Mesodermal cell (in vitro differentiated cells): ENCODE data around the gene CD99L2.

Experiments
- H3K27ac ChIP-seq: 2 replicates; pipeline ENCODE4 v1.7.0; 2013; ENCODE audit warnings: mild to moderate bottlenecking, low read depth, low read length, moderate library complexity; ENCODE audit not compliant: severe bottlenecking
- H3K36me3 ChIP-seq: 2 replicates; pipeline ENCODE4 v1.7.1; 2013; ENCODE audit warnings: mild to moderate bottlenecking, low read length, moderate library complexity; ENCODE audit not compliant: control insufficient read depth, insufficient read depth
- H3K4me1 ChIP-seq: one replicate; pipeline ENCODE4 v1.7.1; 2013; ENCODE audit warnings: mild to moderate bottlenecking, low read length; ENCODE audit not compliant: insufficient read depth, control insufficient read depth, poor library complexity, severe bottlenecking
- H3K4me3 ChIP-seq: 2 replicates; pipeline ENCODE4 v1.7.0; 2013; ENCODE audit warnings: low read length, control low read depth, mild to moderate bottlenecking; ENCODE audit not compliant: insufficient read depth, poor library complexity, severe bottlenecking; ENCODE audit errors: extremely low read depth
- H3K9me3 ChIP-seq: 2 replicates; pipeline ENCODE4 v1.7.1; 2013; ENCODE audit warnings: mild to moderate bottlenecking, low read length, moderate library complexity; ENCODE audit not compliant: control insufficient read depth
- WGBS, 2 experiments: methylation state at CpG; one replicate each; pipeline ENCODE4 v1.1.5; 2013; ENCODE audit warnings: missing lambda C conversion rate in 2 of 2; ENCODE audit not compliant: insufficient coverage in 2 of 2; 5-methylcytosine and 5-hydroxymethylcytosine counted together

CD99L2 gene

GRCh38 chrX:150874448-150874847 is 24.0 kb downstream of the CD99L2 start:
- Histone ChIP-seq H3K36me3 (no peaks in the 10 kb centered on the region), H3K4me3 (no peak overlapping the region), H3K27ac (no peak overlapping the region), H3K4me1 (no peaks in the 10 kb centered on the region), H3K9me3 (no peaks in the 10 kb centered on the region)
- WGBS, 2 experiments, result 94 to 100% methylated on average over 2 to 3 of the region's 5 CpGs

- no peak overlapping the region for H3K27ac ChIP-seq
- no peaks in the 10 kb centered on the region for H3K4me1 ChIP-seq
- no peaks in the 10 kb centered on the region for H3K36me3 ChIP-seq
- no peak overlapping the region for H3K4me3 ChIP-seq
- no peaks in the 10 kb centered on the region for H3K9me3 ChIP-seq
- WGBS, 2 experiments, result 100% methylated on average over 1 of the region's 1 CpG; no CpG with 5 or more reads in 1 of the 2 experiments
These were observed 24.9 kb downstream of the CD99L2 start for GRCh38 chrX:150873616-150874015.

DNA sequence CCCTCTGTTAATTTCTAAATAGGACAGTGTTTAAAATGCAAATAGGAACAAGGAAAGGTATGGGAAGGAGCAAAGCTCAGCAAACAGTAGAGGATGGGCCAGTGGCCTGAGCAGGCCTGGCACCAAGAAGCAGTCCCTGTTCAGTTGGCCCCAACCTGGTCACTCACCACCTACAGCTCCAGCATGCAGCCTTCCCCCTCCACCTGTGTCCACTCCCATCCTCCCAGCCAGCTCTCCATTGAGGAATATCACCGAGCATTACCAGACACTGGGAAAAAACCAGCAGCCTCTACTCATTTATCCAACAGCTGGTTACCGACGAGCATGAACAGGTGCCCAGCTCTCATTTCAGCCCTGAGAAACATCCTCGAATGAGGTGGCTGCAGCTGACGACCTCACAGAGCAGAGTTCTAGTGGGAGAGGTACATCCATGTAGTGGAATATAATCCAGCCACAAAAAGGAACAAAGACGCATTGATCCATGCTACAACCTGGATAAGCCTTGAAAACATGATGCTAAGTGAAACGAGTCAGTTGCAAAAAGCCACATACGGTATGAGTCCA is 25.6 kb downstream of the CD99L2 start:
- Histone ChIP-seq H3K36me3 (no peaks in the 10 kb centered on the region), H3K4me3 (no peak overlapping the region), H3K27ac (no peak overlapping the region), H3K4me1 (no peaks in the 10 kb centered on the region), H3K9me3 (no peaks in the 10 kb centered on the region)
- WGBS, 2 experiments, result 90 to 93% methylated on average over 2 to 3 of the region's 8 CpGs

GRCh38 chrX:150871341-150871811 is 27.1 kb downstream of the CD99L2 start:
- Histone ChIP-seq H3K9me3 (no peaks in the 10 kb centered on the region), H3K27ac (no peak overlapping the region), H3K4me1 (no peaks in the 10 kb centered on the region), H3K36me3 (no peaks in the 10 kb centered on the region), H3K4me3 (no peak overlapping the region)
- 100% methylated on average over 1 of the region's 3 CpGs; no CpG with 5 or more reads in 1 of the 2 experiments for WGBS, 2 experiments

GRCh38 chrX:150870487-150871340 is 27.8 kb downstream of the CD99L2 start:
- no peak overlapping the region for H3K4me3 ChIP-seq
- no peaks in the 10 kb centered on the region for H3K36me3 ChIP-seq
- no peaks in the 10 kb centered on the region for H3K9me3 ChIP-seq
- no peaks in the 10 kb centered on the region for H3K4me1 ChIP-seq
- no CpG with 5 or more reads among the region's 7 CpGs for WGBS, 2 experiments
- H3K27ac ChIP-seq, result no peak overlapping the region

GRCh38 chrX:150870029-150870428 is 28.4 kb downstream of the CD99L2 start:
- 100% methylated on average over 2 of the region's 4 CpGs; no CpG with 5 or more reads in 1 of the 2 experiments for WGBS, 2 experiments
- no peaks in the 10 kb centered on the region for H3K4me1 ChIP-seq
- H3K27ac ChIP-seq, result no peak overlapping the region
- no peak overlapping the region for H3K4me3 ChIP-seq
- H3K36me3 ChIP-seq, result peaks cover 4% of the 10 kb centered on the region
- no peaks in the 10 kb centered on the region for H3K9me3 ChIP-seq

DNA sequence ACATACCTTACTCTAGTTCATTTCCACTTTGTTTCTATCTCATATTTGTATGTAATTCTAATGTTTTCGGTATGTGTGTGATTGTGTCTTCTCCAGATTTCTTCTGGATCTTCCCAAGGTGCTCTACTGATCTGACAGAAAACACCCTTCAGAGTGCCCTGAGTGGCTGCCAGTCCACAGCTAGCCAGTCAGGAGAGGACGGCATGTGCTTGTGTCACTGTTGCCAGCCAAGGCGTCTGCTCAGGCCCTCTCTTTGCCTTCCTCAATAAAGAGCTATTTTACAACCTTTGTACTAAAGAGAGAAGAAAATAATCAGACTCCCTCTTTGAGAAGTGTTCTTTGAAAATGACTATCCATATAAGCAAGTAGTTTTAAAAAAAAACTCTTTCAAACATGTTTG is 29.0 kb downstream of the CD99L2 start:
- Histone ChIP-seq H3K9me3 (no peaks in the 10 kb centered on the region), H3K4me1 (no peaks in the 10 kb centered on the region), H3K27ac (no peak overlapping the region), H3K36me3 (peaks cover 4% of the 10 kb centered on the region), H3K4me3 (no peak overlapping the region)
- no CpG with 5 or more reads among the region's 3 CpGs for WGBS, 2 experiments

- 100% methylated on average over 1 of the region's 2 CpGs; no CpG with 5 or more reads in 1 of the 2 experiments for WGBS, 2 experiments
- peaks cover 4% of the 10 kb centered on the region for H3K36me3 ChIP-seq
- H3K27ac ChIP-seq, result no peak overlapping the region
- no peaks in the 10 kb centered on the region for H3K9me3 ChIP-seq
- no peaks in the 10 kb centered on the region for H3K4me1 ChIP-seq
- H3K4me3 ChIP-seq, result no peak overlapping the region
These were observed 29.8 kb downstream of the CD99L2 start for GRCh38 chrX:150868625-150869024.

- Histone ChIP-seq H3K4me1 (no peaks in the 10 kb centered on the region), H3K4me3 (no peak overlapping the region), H3K9me3 (no peaks in the 10 kb centered on the region), H3K36me3 (peaks cover 4% of the 10 kb centered on the region), H3K27ac (no peak overlapping the region)
- no CpG with 5 or more reads among the region's 3 CpGs for WGBS, 2 experiments
These were observed 34.3 kb downstream of the CD99L2 start for GRCh38 chrX:150864127-150864526.

- Histone ChIP-seq H3K9me3 (no peaks in the 10 kb centered on the region), H3K27ac (no peak overlapping the region)
These were observed 35.3 kb downstream of the CD99L2 start for GRCh38 chrX:150863191-150863590.

GRCh38 chrX:150857453-150857852 is 41.0 kb downstream of the CD99L2 start:
- no peak overlapping the region for H3K27ac ChIP-seq
- H3K9me3 ChIP-seq, result no peaks in the 10 kb centered on the region
- H3K4me1 ChIP-seq, result no peaks in the 10 kb centered on the region
- H3K36me3 ChIP-seq, result no peaks in the 10 kb centered on the region
- no CpG with 5 or more reads among the region's 3 CpGs for WGBS, 2 experiments
- no peak overlapping the region for H3K4me3 ChIP-seq

More at GRCh38 chrX:150863191-150863590, 35.3 kb downstream of the CD99L2 start:
- Histone ChIP-seq H3K36me3 (peaks cover 4% of the 10 kb centered on the region), H3K4me1 (no peaks in the 10 kb centered on the region), H3K4me3 (no peak overlapping the region)
